Breast epithelium (tissue), 4 donors: ENCODE results near the gene KCNJ9. TPM values are rescaled to one million over a fixed set of nuclear protein-coding genes. Genes with fewer than 3 reads are reported as not detected.
"Not testable (repeated sequence)": the region's sequence is repeated elsewhere in the genome, so short reads cannot be mapped to it uniquely, and the experiment has no call there.

Experiments used
- DNase-seq, 2 donors: peaks; one replicate each; pipeline ENCODE4 v3.0.0-alpha.2; 2019; ENCODE audit warnings: low spot score in 2 of 2
- H3K27ac ChIP-seq, 2 donors: fragments of 200-600 bp; sonication (generic) in 1 of 2; one replicate each; pipeline ENCODE4 v1.5.1; 2016 to 2019; ENCODE audit warnings: mild to moderate bottlenecking in 1 of 2
- H3K27me3 ChIP-seq, 2 donors: fragments of 200-600 bp; sonication (generic) in 1 of 2; one replicate each; pipeline versions ENCODE4 v1.5.1 to v1.6.0; 2017 to 2019; ENCODE audit warnings: control low read depth in 1 of 2, mild to moderate bottlenecking in 1 of 2
- H3K36me3 ChIP-seq: fragments of 200-600 bp; one replicate; pipeline ENCODE4 v1.5.1; 2019
- H3K4me1 ChIP-seq, 2 donors: fragments of 200-600 bp; sonication (generic); one replicate each; pipeline ENCODE4 v1.5.1; 2016 to 2019; ENCODE audit warnings: control low read depth in 1 of 2
- H3K4me3 ChIP-seq, 3 donors: fragments of 200-600 bp; sonication (generic); 1 replicate in 2 of 3; 2 replicates in 1 of 3; pipeline ENCODE4 v1.5.1; 2016 to 2019; ENCODE audit warnings: mild to moderate bottlenecking in 3 of 3, moderate library complexity in 2 of 3
- H3K9me3 ChIP-seq, 2 donors: fragments of 200-600 bp; sonication (generic) in 1 of 2; one replicate each; pipeline ENCODE4 v1.5.1; 2016 to 2019; ENCODE audit warnings: control low read depth in 1 of 2
- POLR2A ChIP-seq: fragments of 450-650 bp; IDR thresholded peaks from one replicate; pipeline ENCODE4 v1.6.1; 2016; ENCODE audit warnings: antibody characterized with exemption, mild to moderate bottlenecking, moderate library complexity
- POLR2AphosphoS5 ChIP-seq, 3 donors: sonication (generic); formaldehyde crosslinking; IDR thresholded peaks; one replicate each; pipeline ENCODE4 v1.6.1; 2017; ENCODE audit warnings: antibody characterized with exemption in 3 of 3
- intact Hi-C: fragments of 100-400 bp; cut with DNase I; formaldehyde crosslinking; loops from one replicate; pipeline ENCODE4 v1.15.1; 2023; ENCODE audit warnings: low total_unique reads
- total RNA-seq, 3 donors: library from RNA; depleted of rRNA; stranded (reverse); fragments of >200 nt; gene quantifications; one replicate each; pipeline ENCODE4 v1.1.0, GENCODE V29; 2016
- TF ChIP-seq, protein P1 (sequence below), 3 donors: fragments of 450-650 bp; IDR thresholded peaks; one replicate each; pipeline ENCODE4 v1.5.1; 2016 to 2017; ENCODE audit warnings: antibody characterized with exemption in 3 of 3, mild to moderate bottlenecking in 3 of 3, moderate library complexity in 3 of 3

Gene KCNJ9
- total RNA-seq, 3 donors from 2014 or later, result not detected

DNA sequence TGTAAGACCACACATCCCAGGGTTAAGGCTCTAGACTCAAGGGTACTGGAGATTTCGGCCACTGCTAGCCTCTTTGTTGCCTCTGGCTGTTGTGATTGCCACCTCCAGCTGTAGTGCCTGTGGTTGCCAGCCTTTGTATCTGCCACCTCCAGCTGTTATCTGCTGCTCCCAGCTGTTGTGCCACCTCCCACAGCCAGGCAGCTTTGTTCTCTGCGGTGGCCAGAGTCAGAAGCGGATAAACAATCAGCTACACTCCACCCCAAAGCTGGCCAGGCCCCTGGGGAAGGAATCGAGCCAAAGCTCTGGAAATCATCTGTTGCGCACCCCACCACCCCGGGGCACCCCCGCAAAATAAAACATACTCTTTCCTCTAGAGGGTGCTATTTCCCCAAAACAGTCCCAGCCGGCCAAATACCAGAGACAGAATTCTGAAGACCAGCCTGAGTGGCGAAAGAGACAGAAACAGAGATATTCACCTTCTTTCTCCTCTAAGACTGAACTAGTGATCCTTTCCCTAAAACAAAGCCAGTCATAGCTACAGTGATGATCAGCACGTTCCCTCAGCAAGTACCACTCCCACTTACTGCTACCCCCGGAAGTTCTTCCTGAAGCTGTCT lies 34.7 kb upstream of the KCNJ9 start:
- Histone ChIP-seq H3K27ac (no peak overlapping the region), H3K9me3 (no peaks in the 10 kb centered on the region), H3K36me3 (no peaks in the 10 kb centered on the region), H3K27me3 (no peaks in the 10 kb centered on the region), H3K4me1 (no peaks in the 10 kb centered on the region), H3K4me3 (peak overlapping the region in 1 of 3 donors; percentile 2)
- DNase-seq, result no peak
- intact Hi-C loops, result no loop called here
- TF ChIP-seq POLR2AphosphoS5 (IDR thresholded peaks at IDR 0.05), result no peak
- TF ChIP-seq, protein P1, sequence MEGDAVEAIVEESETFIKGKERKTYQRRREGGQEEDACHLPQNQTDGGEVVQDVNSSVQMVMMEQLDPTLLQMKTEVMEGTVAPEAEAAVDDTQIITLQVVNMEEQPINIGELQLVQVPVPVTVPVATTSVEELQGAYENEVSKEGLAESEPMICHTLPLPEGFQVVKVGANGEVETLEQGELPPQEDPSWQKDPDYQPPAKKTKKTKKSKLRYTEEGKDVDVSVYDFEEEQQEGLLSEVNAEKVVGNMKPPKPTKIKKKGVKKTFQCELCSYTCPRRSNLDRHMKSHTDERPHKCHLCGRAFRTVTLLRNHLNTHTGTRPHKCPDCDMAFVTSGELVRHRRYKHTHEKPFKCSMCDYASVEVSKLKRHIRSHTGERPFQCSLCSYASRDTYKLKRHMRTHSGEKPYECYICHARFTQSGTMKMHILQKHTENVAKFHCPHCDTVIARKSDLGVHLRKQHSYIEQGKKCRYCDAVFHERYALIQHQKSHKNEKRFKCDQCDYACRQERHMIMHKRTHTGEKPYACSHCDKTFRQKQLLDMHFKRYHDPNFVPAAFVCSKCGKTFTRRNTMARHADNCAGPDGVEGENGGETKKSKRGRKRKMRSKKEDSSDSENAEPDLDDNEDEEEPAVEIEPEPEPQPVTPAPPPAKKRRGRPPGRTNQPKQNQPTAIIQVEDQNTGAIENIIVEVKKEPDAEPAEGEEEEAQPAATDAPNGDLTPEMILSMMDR (IDR thresholded peaks at IDR 0.05), result peak; percentile 13 to 67 (median 63)

DNA sequence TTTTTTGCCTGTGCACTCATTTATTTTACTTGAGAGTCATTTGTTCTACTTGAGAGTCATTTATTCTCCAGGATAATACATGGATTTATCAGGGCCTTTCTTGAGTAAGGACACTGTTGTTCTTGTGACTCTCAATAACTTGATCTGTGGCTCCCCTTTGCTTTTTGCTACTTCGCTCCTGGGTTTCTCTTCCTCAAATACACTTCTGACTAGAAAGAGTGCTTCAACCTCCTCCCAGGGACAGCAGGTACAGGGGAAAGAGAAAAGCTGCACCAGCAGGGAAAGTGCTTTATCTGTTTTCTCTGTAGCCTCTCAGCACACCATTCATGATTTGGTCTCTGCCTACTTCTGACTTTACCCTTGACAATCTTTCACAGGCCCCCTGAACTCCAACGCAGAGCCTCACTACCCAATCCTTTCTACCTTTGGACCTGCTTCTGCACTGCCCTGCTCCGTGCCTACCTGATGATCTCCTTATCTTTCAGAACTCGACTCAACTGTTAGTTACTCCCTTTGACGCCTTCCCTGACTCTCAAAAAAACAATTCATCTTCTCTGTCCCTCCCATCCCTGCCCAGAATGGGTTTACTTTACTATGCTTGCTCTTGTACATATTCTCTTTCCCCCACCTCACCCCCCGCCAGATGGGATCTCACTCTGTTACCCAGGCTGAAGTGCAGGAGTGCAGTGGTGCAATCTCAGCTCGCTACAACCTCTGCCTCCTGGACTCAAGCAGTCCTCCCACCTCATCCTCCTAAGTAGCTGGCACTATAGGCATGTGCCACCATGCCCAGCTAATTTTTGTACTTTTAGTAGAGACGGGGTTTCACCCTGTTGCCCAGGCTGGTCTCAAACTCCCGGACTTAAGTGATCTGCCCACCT lies 34.0 kb upstream of the KCNJ9 start:
- Histone ChIP-seq H3K27ac (no peak overlapping the region), H3K4me3 (no peak overlapping the region)
- intact Hi-C loops, result no loop called here

DNA sequence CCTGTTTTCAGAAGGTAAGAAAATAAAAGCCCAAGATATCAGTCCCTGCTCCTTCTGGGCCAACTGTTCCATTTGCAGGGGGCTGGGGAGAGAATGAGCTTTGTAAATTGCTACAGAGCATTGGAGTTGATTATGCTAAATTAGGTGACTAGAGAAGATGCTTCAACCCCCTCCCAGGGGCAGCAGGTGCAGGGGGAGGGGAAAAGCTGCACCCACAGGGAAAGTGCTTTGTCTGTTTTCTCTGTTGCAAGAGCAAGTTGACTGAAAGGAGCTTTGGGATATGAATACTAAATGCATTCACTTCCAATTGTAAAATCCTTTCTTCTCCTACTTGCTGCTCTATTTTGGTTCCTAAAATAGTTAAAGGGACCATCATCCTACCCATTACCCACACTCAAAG lies 33.0 kb upstream of the KCNJ9 start:
- DNase-seq, result no peak
- TF ChIP-seq POLR2AphosphoS5 (IDR thresholded peaks at IDR 0.05) (no peak), POLR2A (no peak)
- TF ChIP-seq, protein P1 (IDR thresholded peaks at IDR 0.05), result no peak
- no peaks in the 10 kb centered on the region for H3K9me3 ChIP-seq
- H3K36me3 ChIP-seq, result no peaks in the 10 kb centered on the region
- no peak overlapping the region for H3K27ac ChIP-seq
- H3K27me3 ChIP-seq, result no peaks in the 10 kb centered on the region
- intact Hi-C loops, result no loop called here
- H3K4me3 ChIP-seq, result no peak overlapping the region
- H3K4me1 ChIP-seq, result no peaks in the 10 kb centered on the region

More for the DNA sequence above, 34.0 kb upstream of the KCNJ9 start:
- DNase-seq, result no peak
- Histone ChIP-seq H3K9me3 (no peaks in the 10 kb centered on the region), H3K4me1 (no peaks in the 10 kb centered on the region), H3K36me3 (no peaks in the 10 kb centered on the region), H3K27me3 (no peaks in the 10 kb centered on the region)
- TF ChIP-seq, protein P1 (IDR thresholded peaks at IDR 0.05), result no peak
- TF ChIP-seq POLR2A (no peak), POLR2AphosphoS5 (IDR thresholded peaks at IDR 0.05) (no peak)

DNA sequence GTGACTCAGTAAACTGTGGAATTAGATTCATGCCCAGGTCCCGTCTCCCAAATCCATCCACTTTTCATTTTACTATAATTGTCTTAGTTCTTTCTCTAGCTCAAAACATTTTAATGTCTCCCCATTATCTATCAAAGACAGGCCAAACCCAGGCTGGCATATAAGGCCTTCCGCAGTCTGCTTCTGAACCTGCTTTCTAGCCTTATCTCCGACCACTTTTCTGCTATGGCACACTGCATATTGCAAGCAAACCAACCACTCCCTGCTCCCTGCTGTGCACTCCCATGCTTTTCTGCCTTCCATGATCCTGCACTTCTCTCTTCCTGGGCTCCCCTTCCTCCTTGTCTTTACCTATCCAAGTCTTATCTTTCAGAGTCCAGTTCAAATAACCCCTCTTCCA lies 32.2 kb upstream of the KCNJ9 start:
- no peak overlapping the region for H3K27ac ChIP-seq
- intact Hi-C loops, result no loop called here
- no peak for DNase-seq

DNA sequence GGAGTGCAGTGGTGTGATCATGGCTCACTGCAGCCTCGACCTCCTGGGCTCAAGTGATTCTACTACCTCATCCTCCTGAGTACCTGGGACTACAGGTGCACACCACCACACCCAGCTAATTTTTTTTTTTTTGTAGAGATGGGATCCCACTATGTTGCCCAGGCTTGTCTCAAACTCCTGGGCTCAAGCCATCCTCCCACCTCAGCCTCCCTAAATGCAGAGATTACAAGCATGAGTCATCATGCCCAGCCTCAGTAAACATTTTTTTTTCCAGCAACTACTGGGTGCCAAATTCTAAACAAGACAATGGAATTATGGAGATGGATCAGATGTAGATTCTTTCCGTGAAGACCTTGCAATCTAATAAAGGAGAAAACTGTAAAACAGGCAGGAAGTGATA lies 31.2 kb upstream of the KCNJ9 start:
- DNase-seq, H3K36me3 ChIP-seq, H3K27me3 ChIP-seq, H3K9me3 ChIP-seq, H3K27ac ChIP-seq, intact Hi-C loops, H3K4me1 ChIP-seq, H3K4me3 ChIP-seq: not testable (repeated sequence)

More for the DNA sequence above, 32.2 kb upstream of the KCNJ9 start:
- Histone ChIP-seq H3K4me3 (no peak overlapping the region), H3K9me3 (no peaks in the 10 kb centered on the region), H3K4me1 (no peaks in the 10 kb centered on the region), H3K36me3 (no peaks in the 10 kb centered on the region), H3K27me3 (no peaks in the 10 kb centered on the region)
- TF ChIP-seq, protein P1 (IDR thresholded peaks at IDR 0.05), result no peak
- TF ChIP-seq POLR2A (no peak), POLR2AphosphoS5 (IDR thresholded peaks at IDR 0.05) (no peak)
